ENCODE results near the gene ZNF625.

- TF ChIP-seq TAF1 (IDR thresholded peaks at IDR 0.05; ENCODE audit: low read depth), result no peak
- no peak for TF ChIP-seq TEAD4 (IDR thresholded peaks at IDR 0.05)
Measured at GRCh38 chr19:12137221-12137940, 19.2 kb downstream of the ZNF625 start.

Data from Ishikawa (cell line).